K562 (cell line): ENCODE results near the gene HAX1. TPM values are rescaled to one million over a fixed set of nuclear protein-coding genes. Genes with fewer than 3 reads are reported as not detected.
A peak's percentile ranks its signal among the peaks of the same experiment; 100 is the strongest.

Source experiments
- ATF4 ChIP-seq: fragments of 450-650 bp; formaldehyde crosslinking; IDR thresholded peaks from 2 replicates; pipeline ENCODE4 v1.4.0; 2022; ENCODE audit warnings: mild to moderate bottlenecking, moderate library complexity
- GATA2 ChIP-seq: sonication (generic); formaldehyde crosslinking; IDR thresholded peaks from 2 replicates; pipeline ENCODE4 v1.4.0; 2020; ENCODE audit warnings: mild to moderate bottlenecking, missing genetic modification reagents
- HMBOX1 ChIP-seq: sonication (generic); IDR thresholded peaks from 2 replicates; pipeline ENCODE4 v1.6.1; 2016
- KAT7 ChIP-seq: sonication (generic); formaldehyde crosslinking; IDR thresholded peaks from 2 replicates; pipeline ENCODE4 v1.8.0; 2022; ENCODE audit warnings: missing genetic modification reagents, mild to moderate bottlenecking, borderline replicate concordance
- PRPF4 ChIP-seq: fragments of 200-400 bp; formaldehyde crosslinking; IDR thresholded peaks from one replicate; pipeline ENCODE4 v1.6.1; 2017; ENCODE audit warnings: low read length, low read depth, mild to moderate bottlenecking; ENCODE audit not compliant: insufficient read depth, poor library complexity, severe bottlenecking
- RAD21 ChIP-seq, 2 experiments: fragments of 250-450 bp in 1 of 2; fragments of 450-650 bp in 1 of 2; sonication (Bioruptor Pico) in 1 of 2; formaldehyde crosslinking in 1 of 2; IDR thresholded peaks in 1 of 2; conservative IDR thresholded peaks in 1 of 2; 2 replicates each; pipeline versions ENCODE4 v1.4.0 to v1.8.0; 2020 to 2022; ENCODE audit warnings: mild to moderate bottlenecking in 2 of 2, moderate library complexity in 1 of 2
- SAFB ChIP-seq: fragments of 200-400 bp; formaldehyde crosslinking; IDR thresholded peaks from 2 replicates; pipeline ENCODE4 v1.6.1; 2017; ENCODE audit warnings: low read depth, low read length, borderline replicate concordance
- SFPQ ChIP-seq: fragments of 200-400 bp; formaldehyde crosslinking; IDR thresholded peaks from 2 replicates; pipeline ENCODE4 v1.6.1; 2017; ENCODE audit warnings: mild to moderate bottlenecking, low read depth, low read length, moderate library complexity
- USF1 ChIP-seq: sonication (generic); formaldehyde crosslinking; IDR thresholded peaks from 2 replicates; pipeline ENCODE4 v1.9.0; 2022; ENCODE audit warnings: mild to moderate bottlenecking, missing genetic modification reagents
- ZEB2 ChIP-seq: fragments of 450-650 bp; IDR thresholded peaks from 2 replicates; pipeline ENCODE4 v1.6.1; 2016
- ZNF277 ChIP-seq: fragments of 250-450 bp; sonication (Bioruptor Pico); IDR thresholded peaks from 2 replicates; pipeline ENCODE4 v1.8.0; 2022; ENCODE audit warnings: inconsistent platforms, mild to moderate bottlenecking, moderate library complexity, borderline replicate concordance
- ZNF449 ChIP-seq: fragments of 250-450 bp; sonication (Bioruptor Pico); IDR thresholded peaks from 2 replicates; pipeline ENCODE4 v1.8.0; 2022; ENCODE audit warnings: moderate library complexity, mild to moderate bottlenecking, inconsistent platforms
- ZNF518B ChIP-seq: fragments of 250-450 bp; sonication (Bioruptor Pico); IDR thresholded peaks from 2 replicates; pipeline ENCODE4 v1.5.0; 2021; ENCODE audit warnings: mild to moderate bottlenecking, moderate library complexity
- ZNF583 ChIP-seq: fragments of 250-450 bp; sonication (Bioruptor Pico); IDR thresholded peaks from 2 replicates; pipeline ENCODE4 v1.4.0; 2020
- polyA plus RNA-seq, 8 experiments: library from polyadenylated mRNA; depleted of rRNA in 4 of 8; stranded (reverse) in 5 of 8; unstranded in 3 of 8; fragments of >200 nt; fragmentation: Nextera tagmentation in 2 of 8; fragmentation: Illumina TruSeq in 1 of 8; extraction: Ambion mirVana in 2 of 8; extraction: Trizol in 1 of 8; gene quantifications; 2 replicates each; pipeline versions ENCODE4 v1.2.1 to v1.2.3, GENCODE V29; 2011 to 2014; ENCODE audit warnings: inconsistent platforms in 1 of 8, missing spikeins in 1 of 8
- total RNA-seq, 7 experiments: library from RNA; depleted of rRNA in 6 of 7; stranded (reverse); fragments of >200 nt in 6 of 7; fragmentation: Illumina TruSeq in 2 of 7; extraction: Trizol in 2 of 7; gene quantifications; 2 replicates each; pipeline versions ENCODE4 v1.2.1 to v1.2.3, GENCODE V29; 2011 to 2021; ENCODE audit warnings: low replicate concordance in 1 of 7

HAX1 gene
- total and polyA plus RNA-seq, 9 of the 15 experiments (the other 6 are each of a cell fraction or from before 2014, with no cell fraction given) = 143 to 492 (median 234) TPM

- TF ChIP-seq ZNF518B (CRISPR knock-in tag) = no peak
- no peak for TF ChIP-seq PRPF4
- 0 out of 2 replicates have a peak, but pooled peaks have one; percentile 21 for TF ChIP-seq ZNF449 (CRISPR knock-in tag)
- no peak for TF ChIP-seq GATA2
- TF ChIP-seq KAT7 (CRISPR knock-in tag) = no peak; the same call in 1 of the 2 replicates
- TF ChIP-seq SFPQ = no peak
- TF ChIP-seq ZNF277 (CRISPR knock-in tag) = no peak
- TF ChIP-seq HMBOX1 = no peak
- peak; percentile 91 to 97 for TF ChIP-seq RAD21 (CRISPR knock-in tag; conservative IDR thresholded peaks at IDR 0.05 in 1 of 2, IDR thresholded peaks at IDR 0.05 in 1 of 2)
- 0 out of 2 replicates have a peak, but pooled peaks have one; percentile 16 for TF ChIP-seq ZNF583 (CRISPR knock-in tag)
- TF ChIP-seq ZEB2 = no peak
- TF ChIP-seq USF1 (CRISPR knock-in tag) = no peak
- TF ChIP-seq SAFB = 0 out of 2 replicates have a peak, but pooled peaks have one; percentile 47
- peak; percentile 73 for TF ChIP-seq ATF4 (CRISPR knock-in tag)
Measured at GRCh38 chr1:154272217-154272998, at the start of gene HAX1 (continued).
